Gastroesophageal sphincter (tissue), 4 donors: ENCODE measurements around the gene SVBP. TPM values are rescaled to one million over a fixed set of nuclear protein-coding genes. Genes with fewer than 3 reads are reported as not detected.

ENCODE experiments used
- ATAC-seq: fragments of 150-250 bp; one replicate; pipeline ENCODE4 v1.9.1; 2016; ENCODE audit warnings: mild to moderate bottlenecking, moderate library complexity
- H3K27ac ChIP-seq, 4 donors: fragments of 200-600 bp; sonication (generic) in 3 of 4; 1 replicate in 3 of 4; 2 replicates in 1 of 4; pipeline ENCODE4 v1.5.1; 2016 to 2019
- H3K27me3 ChIP-seq: fragments of 200-600 bp; sonication (generic); one replicate; pipeline ENCODE4 v1.5.1; 2019
- H3K36me3 ChIP-seq, 2 donors: fragments of 200-600 bp; sonication (generic); one replicate each; pipeline ENCODE4 v1.5.1; 2019; ENCODE audit warnings: control low read depth in 1 of 2
- H3K4me1 ChIP-seq, 3 donors: fragments of 200-600 bp; sonication (generic); 1 replicate in 2 of 3; 2 replicates in 1 of 3; pipeline ENCODE4 v1.5.1; 2016 to 2019; ENCODE audit warnings: control low read depth in 2 of 3
- H3K4me3 ChIP-seq, 2 donors: fragments of 200-600 bp; sonication (generic); one replicate each; pipeline ENCODE4 v1.5.1; 2019; ENCODE audit warnings: mild to moderate bottlenecking in 1 of 2, moderate library complexity in 1 of 2
- H3K9me3 ChIP-seq, 3 donors: fragments of 200-600 bp; sonication (generic); one replicate each; pipeline ENCODE4 v1.5.1; 2017 to 2019; ENCODE audit warnings: control low read depth in 2 of 3
- CTCF ChIP-seq, 4 experiments: fragments of 200-600 bp in 2 of 4; fragments of 450-650 bp in 2 of 4; sonication (generic) in 1 of 4; IDR thresholded peaks; one replicate each; pipeline ENCODE4 v1.5.1; 2017 to 2019; ENCODE audit warnings: antibody characterized with exemption in 4 of 4, mild to moderate bottlenecking in 2 of 4, moderate library complexity in 2 of 4
- EP300 ChIP-seq: sonication (generic); formaldehyde crosslinking; IDR thresholded peaks from one replicate; pipeline ENCODE4 v1.6.1; 2017; ENCODE audit warnings: antibody characterized with exemption, mild to moderate bottlenecking
- POLR2A ChIP-seq, 2 donors: fragments of 450-650 bp; IDR thresholded peaks; one replicate each; pipeline ENCODE4 v1.6.1; 2017; ENCODE audit warnings: antibody characterized with exemption in 2 of 2, mild to moderate bottlenecking in 2 of 2, moderate library complexity in 1 of 2
- POLR2AphosphoS5 ChIP-seq: sonication (generic); formaldehyde crosslinking; IDR thresholded peaks from one replicate; pipeline ENCODE4 v1.6.1; 2017; ENCODE audit warnings: antibody characterized with exemption
- WGBS, 2 donors: methylation state at CpG; one replicate each; pipeline ENCODE4 v1.1.5; 2018; ENCODE audit warnings: low coverage in 1 of 2; 5-methylcytosine and 5-hydroxymethylcytosine counted together
- total RNA-seq, 4 donors: library from RNA; depleted of rRNA; stranded (reverse); fragments of >200 nt; gene quantifications; one replicate each; pipeline ENCODE4 v1.1.0, GENCODE V29; 2016

The SVBP gene
- total RNA-seq, 4 donors from 2014 or later = 21.3 to 36.5 (median 22.6) TPM

GRCh38 chr1:42766741-42767509 is 50.3 kb downstream of the SVBP start, which contains the start of the genes C1orf50 and P3H1:
TSS of gene C1orf50 (plus strand) at chr1:42767249. CDS start at chr1:42767312, 63 bp downstream.
TSS of gene P3H1 (minus strand) at chr1:42767028. CDS start at chr1:42766971, 57 bp downstream.
- Histone ChIP-seq H3K27ac (peak within 1 kb of the TSS; percentile 84 to 98 (median 96)), H3K9me3 (no peaks in the 10 kb centered on the region), H3K4me1 (peaks cover 0 to 66% (median 11%) of the 10 kb centered on the region in 3 donors), H3K27me3 (no peaks in the 10 kb centered on the region), H3K36me3 (peaks cover 0 to 7% of the 10 kb centered on the region in 2 donors), H3K4me3 (peak within 1 kb of the TSS; percentile 87 to 96)
- ATAC-seq = peak; percentile 98
- no CpG with 5 or more reads among the region's 82 CpGs for WGBS, 2 donors
- TF ChIP-seq POLR2AphosphoS5 = peak; percentile 96
- TF ChIP-seq EP300 = no peak
- TF ChIP-seq CTCF (IDR thresholded peaks at IDR 0.05) = no peak
- peak; percentile 87 to 93 for TF ChIP-seq POLR2A (IDR thresholded peaks at IDR 0.05)

- WGBS, 2 donors = 0% methylated on average over 3 to 8 of the region's 44 CpGs
- no peak for TF ChIP-seq POLR2AphosphoS5
- peak in 3 of 4 experiments; percentile 55 to 57 (median 56) for TF ChIP-seq CTCF (IDR thresholded peaks at IDR 0.05)
- H3K9me3 ChIP-seq = no peaks in the 10 kb centered on the region
- no peaks in the 10 kb centered on the region for H3K27me3 ChIP-seq
- peak overlapping the region; percentile 69 to 96 for H3K4me3 ChIP-seq
- peaks cover 0 to 62% (median 11%) of the 10 kb centered on the region in 3 donors for H3K4me1 ChIP-seq
- peak overlapping the region; percentile 64 to 98 (median 95) for H3K27ac ChIP-seq
- H3K36me3 ChIP-seq = peaks cover 0 to 16% of the 10 kb centered on the region in 2 donors
- ATAC-seq = peak; percentile 6
Observed at GRCh38 chr1:42765832-42766740, 51.1 kb downstream of the SVBP start.

- H3K27me3 ChIP-seq = no peaks in the 10 kb centered on the region
- H3K4me3 ChIP-seq = peak overlapping the region; percentile 69 to 96
- no peak for TF ChIP-seq POLR2A (IDR thresholded peaks at IDR 0.05)
- no peak for TF ChIP-seq EP300
- no peak for TF ChIP-seq POLR2AphosphoS5
- no peak for TF ChIP-seq CTCF (IDR thresholded peaks at IDR 0.05)
- WGBS, 2 donors = 0 to 18% methylated on average over 6 to 7 of the region's 7 CpGs
- no peak for ATAC-seq
- H3K27ac ChIP-seq = peak overlapping the region in 3 of 4 donors; percentile 93 to 98 (median 97)
- peaks cover 0 to 55% (median 11%) of the 10 kb centered on the region in 3 donors for H3K4me1 ChIP-seq
- peaks cover 0 to 24% of the 10 kb centered on the region in 2 donors for H3K36me3 ChIP-seq
- H3K9me3 ChIP-seq = no peaks in the 10 kb centered on the region
Observed at GRCh38 chr1:42765269-42765668, 51.9 kb downstream of the SVBP start.

GRCh38 chr1:42762269-42762668 is 54.9 kb downstream of the SVBP start:
- Histone ChIP-seq H3K9me3 (no peaks in the 10 kb centered on the region), H3K27ac (no peak overlapping the region), H3K27me3 (no peaks in the 10 kb centered on the region), H3K4me3 (no peak overlapping the region), H3K4me1 (peaks cover 0 to 31% (median 7%) of the 10 kb centered on the region in 3 donors), H3K36me3 (peaks cover 0 to 50% of the 10 kb centered on the region in 2 donors)
- no peak for TF ChIP-seq CTCF (IDR thresholded peaks at IDR 0.05)
- no peak for TF ChIP-seq EP300
- no peak for TF ChIP-seq POLR2AphosphoS5
- TF ChIP-seq POLR2A (IDR thresholded peaks at IDR 0.05) = no peak
- no peak for ATAC-seq
- WGBS, 2 donors = 68 to 88% methylated on average over 2 to 3 of the region's 5 CpGs
